HG03135 (cell line): ENCODE data around the gene FRMD4A.
"Not testable (repeated sequence)": the region's sequence is repeated elsewhere in the genome, so short reads cannot be mapped to it uniquely, and the experiment has no call there.

Source experiments
- ATAC-seq: cut with Tn5 transposase; IDR thresholded peaks from one replicate; pipeline ENCODE4 v1.9.1; 2021; ENCODE audit warnings: mild to moderate bottlenecking, moderate library complexity; ENCODE audit not compliant: unreplicated experiment

FRMD4A gene

GRCh38 chr10:14116837-14117236 is 213.9 kb downstream of the FRMD4A start:
- ATAC-seq = no peak

DNA sequence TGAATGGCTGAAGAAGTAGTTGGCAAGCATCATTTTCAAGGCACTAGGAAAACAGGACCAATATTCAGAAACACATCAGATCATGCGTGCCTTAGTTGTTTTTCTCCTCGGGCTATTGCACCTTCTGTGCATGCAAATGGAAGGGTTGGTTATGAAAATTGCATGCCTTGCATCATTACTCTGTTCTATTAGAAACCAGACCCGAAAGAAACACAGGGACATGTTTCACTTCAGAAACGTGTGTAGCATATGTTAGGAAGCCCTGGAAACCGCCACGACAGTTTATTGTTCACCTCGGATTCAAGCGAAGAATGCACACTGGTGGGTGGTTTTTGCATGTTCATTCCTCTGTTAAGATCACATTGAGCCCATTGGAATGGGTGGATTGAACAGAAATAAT is 214.7 kb downstream of the FRMD4A start:
- no peak for ATAC-seq

DNA sequence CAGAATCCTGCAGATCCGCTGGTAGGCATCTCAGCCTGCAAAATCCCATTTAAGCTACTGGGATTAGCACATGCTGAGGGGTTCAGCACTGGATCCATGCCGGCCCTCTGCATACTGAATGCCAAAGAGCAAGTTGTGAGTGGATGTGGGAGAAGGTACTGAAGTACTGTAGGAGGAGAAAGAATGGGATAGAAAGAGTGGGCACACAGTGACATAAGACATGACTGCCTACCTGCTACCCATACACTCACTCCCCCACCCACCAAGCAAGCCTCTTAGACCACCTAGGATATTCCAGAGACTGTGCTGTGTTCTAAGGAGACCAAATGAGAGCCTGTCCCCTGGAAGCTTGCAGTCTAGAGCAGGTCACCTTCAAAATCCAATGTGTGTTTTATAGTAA is 215.9 kb downstream of the FRMD4A start:
- no peak for ATAC-seq

- no peak for ATAC-seq
These were observed 218.7 kb downstream of the FRMD4A start for GRCh38 chr10:14112056-14112455.

DNA sequence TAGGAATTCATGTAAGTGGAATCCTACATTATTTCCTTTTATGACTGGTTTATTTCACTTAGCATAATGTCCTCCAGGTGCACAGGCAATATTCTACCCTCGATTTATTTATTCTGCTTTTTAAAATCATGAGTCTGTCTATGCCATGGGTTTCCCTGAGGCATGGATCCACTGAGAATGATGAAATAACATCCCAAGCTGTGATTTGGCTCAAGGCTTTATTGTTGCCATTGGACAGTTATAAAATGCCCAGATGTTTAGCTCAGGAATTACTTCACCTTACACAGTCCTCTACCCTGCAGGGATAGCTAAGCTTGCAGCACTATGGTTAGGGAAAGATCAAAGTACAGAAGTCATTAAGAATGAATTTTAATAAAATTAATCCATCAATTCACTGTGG is 219.5 kb downstream of the FRMD4A start:
- no peak for ATAC-seq

GRCh38 chr10:14106828-14107227 is 223.9 kb downstream of the FRMD4A start:
- no peak for ATAC-seq

- no peak for ATAC-seq
These were observed 228.7 kb downstream of the FRMD4A start for GRCh38 chr10:14102056-14102455.

DNA sequence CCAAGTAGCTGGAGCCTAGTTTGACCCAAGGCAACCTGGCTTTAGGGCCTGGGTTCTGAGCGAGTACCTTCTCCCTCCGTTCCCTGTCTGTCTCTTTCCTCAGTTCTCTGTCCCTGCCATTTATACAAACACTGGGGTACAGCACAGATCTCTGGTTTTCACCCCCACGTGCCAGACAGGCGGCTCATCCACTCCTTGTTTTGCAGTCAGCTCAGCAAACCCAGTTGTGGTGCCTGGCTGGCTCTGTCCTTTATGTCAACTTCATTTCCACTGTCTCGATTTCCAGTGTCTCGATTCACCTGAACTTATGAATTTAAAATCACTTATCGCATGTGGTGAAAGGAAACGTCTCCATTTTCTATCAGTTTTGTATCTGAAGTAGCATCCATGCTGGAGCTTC is 230.8 kb downstream of the FRMD4A start:
- no peak for ATAC-seq

DNA sequence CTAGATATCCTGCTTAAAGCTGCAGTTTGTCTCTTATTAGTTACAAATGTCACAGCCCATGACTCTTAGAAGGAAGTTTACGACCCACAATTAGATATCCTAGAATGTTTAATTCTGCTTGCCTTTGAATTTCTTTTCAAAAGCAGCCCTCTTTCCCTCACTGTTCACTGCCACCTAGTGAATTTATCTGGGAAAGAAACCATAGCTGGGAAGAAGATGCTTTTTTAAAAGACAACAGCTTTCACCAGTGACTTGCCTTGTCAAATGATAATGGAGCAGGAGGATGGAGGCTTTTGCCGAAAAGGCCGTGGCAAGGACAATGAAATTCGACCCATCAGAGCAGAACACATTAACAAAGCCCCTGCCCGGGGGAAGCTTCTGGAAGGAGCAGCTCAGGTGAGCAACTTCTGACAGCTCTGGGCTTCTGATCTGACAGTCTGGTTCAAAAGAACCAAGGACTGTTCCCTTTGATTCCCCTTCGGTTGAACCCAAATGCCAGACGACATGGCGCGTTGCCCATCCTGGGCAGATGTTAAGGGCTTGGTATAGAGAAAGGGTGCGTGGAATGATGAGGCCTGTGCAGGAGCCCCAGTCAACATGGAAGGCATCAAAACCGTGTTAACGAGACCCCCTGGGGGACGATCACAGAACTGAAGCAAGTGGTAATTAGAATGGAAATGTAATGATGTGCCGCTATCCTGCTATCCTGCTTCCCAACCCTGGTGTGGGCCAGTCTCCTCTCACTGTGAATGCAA is 236.8 kb downstream of the FRMD4A start:
- no peak for ATAC-seq

GRCh38 chr10:14092799-14093198 is 237.9 kb downstream of the FRMD4A start:
- ATAC-seq = no peak

- ATAC-seq = no peak
These were observed 241.0 kb downstream of the FRMD4A start for GRCh38 chr10:14089556-14090292.

- no peak for ATAC-seq
These were observed 243.2 kb downstream of the FRMD4A start for GRCh38 chr10:14087566-14087965.

DNA sequence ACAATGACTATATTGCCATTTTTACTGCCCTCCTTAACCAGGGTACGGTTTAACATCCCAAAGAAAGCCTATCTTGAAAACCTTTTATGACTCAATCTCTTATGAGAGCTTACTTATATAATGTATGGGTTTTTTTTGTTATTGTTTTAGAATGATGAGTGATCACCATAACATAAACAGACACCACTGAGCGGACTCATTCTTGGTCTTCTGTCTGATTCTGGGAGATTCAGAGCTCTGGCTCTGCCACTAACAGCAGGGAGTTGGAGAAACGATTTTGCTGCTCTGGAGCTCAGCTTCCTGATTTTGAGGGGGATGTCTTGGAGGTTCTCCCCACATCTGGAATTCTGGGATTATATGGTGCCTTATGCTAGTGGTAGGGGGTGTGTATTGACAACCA is 244.1 kb downstream of the FRMD4A start:
- no peak for ATAC-seq

DNA sequence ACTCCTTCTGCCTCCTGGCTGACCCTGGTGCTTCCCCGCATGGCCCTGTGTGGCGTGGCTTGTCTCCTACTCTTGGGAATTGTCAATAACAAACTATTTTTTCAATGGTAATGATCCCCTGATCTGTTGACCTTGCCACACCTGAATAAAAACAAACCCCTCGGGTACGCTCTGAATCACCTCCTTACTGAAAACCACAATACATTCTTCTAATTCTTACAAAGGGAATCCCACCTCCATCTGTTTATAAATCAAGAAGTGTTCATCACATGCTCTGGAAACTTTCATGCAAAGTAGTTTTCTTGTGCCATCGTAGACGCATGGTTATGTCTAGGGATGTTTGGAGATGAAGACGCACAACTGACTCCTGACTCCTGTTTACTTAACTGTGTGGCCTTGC is 245.8 kb downstream of the FRMD4A start:
- ATAC-seq = no peak

GRCh38 chr10:14080795-14081194 is 249.9 kb downstream of the FRMD4A start:
- no peak for ATAC-seq

- no peak for ATAC-seq
These were observed 253.3 kb downstream of the FRMD4A start for GRCh38 chr10:14077430-14077829.

- ATAC-seq = no peak
These were observed 256.5 kb downstream of the FRMD4A start for GRCh38 chr10:14074062-14074884.

- no peak for ATAC-seq
These were observed 258.2 kb downstream of the FRMD4A start for GRCh38 chr10:14072541-14072940.

DNA sequence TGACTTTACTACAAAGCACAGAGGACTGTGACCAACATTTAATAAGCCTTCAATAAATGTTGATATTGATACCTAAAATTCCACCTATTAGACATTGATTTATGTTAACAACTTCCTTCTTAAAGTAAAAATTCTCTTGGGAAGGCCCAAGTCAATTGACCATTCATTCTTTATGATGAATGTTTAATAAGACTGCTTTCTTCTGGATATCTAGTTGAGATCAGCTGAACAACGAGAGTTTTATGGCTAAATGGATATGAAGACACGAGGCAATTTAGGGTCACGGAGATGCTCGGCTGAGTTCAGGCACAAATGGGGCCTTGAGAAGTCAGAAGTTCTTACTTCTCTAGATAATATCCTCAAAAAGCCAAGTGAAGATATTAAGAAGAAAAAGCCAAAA is 258.8 kb downstream of the FRMD4A start:
- ATAC-seq = no peak

DNA sequence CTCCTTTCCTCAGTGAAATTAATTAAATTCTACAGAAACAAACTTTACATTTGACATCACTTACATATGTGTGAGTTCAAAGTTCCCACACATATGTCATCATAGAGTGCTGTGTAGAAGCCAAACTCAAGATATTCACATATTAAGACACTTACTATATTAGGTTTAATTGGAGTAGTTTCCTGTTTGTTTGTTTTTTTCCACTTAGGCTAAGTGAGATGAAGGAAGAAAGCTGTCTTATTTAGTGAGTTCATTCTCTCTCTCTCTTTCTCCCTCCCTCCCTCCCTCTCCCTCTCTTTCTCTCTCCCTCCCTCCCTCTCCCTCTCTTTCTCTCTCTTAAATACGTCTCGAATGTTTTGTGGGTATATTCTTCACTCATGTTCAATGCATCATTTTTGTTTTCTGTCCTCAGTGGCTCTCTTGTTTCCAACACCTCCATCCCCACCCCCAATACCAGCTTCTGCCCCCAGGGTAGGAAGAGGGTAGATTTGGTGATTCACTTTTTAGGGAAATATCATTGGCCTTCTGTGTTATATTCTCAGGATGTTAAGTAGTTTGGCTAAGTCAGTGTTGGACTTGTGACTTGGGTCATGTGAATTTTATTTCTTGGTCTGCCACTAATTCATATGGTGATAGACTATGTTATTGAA is 262.0 kb downstream of the FRMD4A start:
- no peak for ATAC-seq

GRCh38 chr10:14067638-14068037 is 263.1 kb downstream of the FRMD4A start:
- not testable (repeated sequence) for ATAC-seq
